Mesendoderm (in vitro differentiated cells): Measurements from ENCODE around the gene NBPF1.
"Not testable (repeated sequence)": the region's sequence is repeated elsewhere in the genome, so short reads cannot be mapped to it uniquely, and the experiment has no call there.

Experiments
- DNase-seq: peaks from one replicate; pipeline ENCODE4 v3.0.0; 2013
- H2AK5ac ChIP-seq: 2 replicates; pipeline ENCODE4 v1.6.1; 2013; ENCODE audit warnings: low read length, inconsistent platforms
- H2BK120ac ChIP-seq: 2 replicates; pipeline ENCODE4 v1.6.1; 2013; ENCODE audit warnings: low read depth, mild to moderate bottlenecking, low read length, moderate library complexity, mixed read lengths
- H2BK15ac ChIP-seq: replicated peaks from 2 replicates; pipeline ENCODE4 v1.6.1; 2013; ENCODE audit warnings: low read depth, mild to moderate bottlenecking, moderate library complexity
- H2BK5ac ChIP-seq: 2 replicates; pipeline ENCODE4 v1.6.1; 2013; ENCODE audit warnings: low read length, inconsistent platforms
- H3K18ac ChIP-seq: 2 replicates; pipeline ENCODE4 v1.6.1; 2013; ENCODE audit warnings: mild to moderate bottlenecking, low read length, mixed read lengths
- H3K23ac ChIP-seq: one replicate; pipeline ENCODE4 v1.6.1; 2013; ENCODE audit warnings: low read length
- H3K27ac ChIP-seq: 2 replicates; pipeline ENCODE4 v1.5.1; 2013; ENCODE audit warnings: low read depth, mild to moderate bottlenecking, inconsistent platforms, low read length, moderate library complexity
- H3K27me3 ChIP-seq: 2 replicates; pipeline ENCODE4 v1.6.1; 2013; ENCODE audit warnings: low read length, control low read depth, mild to moderate bottlenecking, inconsistent platforms; ENCODE audit not compliant: insufficient read depth, poor library complexity
- H3K36me3 ChIP-seq: 2 replicates; pipeline ENCODE4 v1.6.1; 2013; ENCODE audit warnings: low read length, inconsistent platforms; ENCODE audit not compliant: control insufficient read depth, insufficient read depth
- H3K4ac ChIP-seq: one replicate; pipeline ENCODE4 v1.6.1; 2013; ENCODE audit warnings: low read depth, mild to moderate bottlenecking, low read length, moderate library complexity
- H3K4me1 ChIP-seq: 2 replicates; pipeline ENCODE4 v1.6.1; 2013; ENCODE audit warnings: low read depth, low read length, inconsistent platforms; ENCODE audit not compliant: control insufficient read depth
- H3K4me2 ChIP-seq: 2 replicates; pipeline ENCODE4 v1.6.1; 2013; ENCODE audit warnings: low read length
- H3K4me3 ChIP-seq: 2 replicates; pipeline ENCODE4 v1.5.1; 2013; ENCODE audit warnings: mild to moderate bottlenecking, low read length
- H3K56ac ChIP-seq: one replicate; pipeline ENCODE4 v1.6.1; 2013; ENCODE audit warnings: low read length
- H3K79me1 ChIP-seq: 2 replicates; pipeline ENCODE4 v1.6.1; 2013; ENCODE audit warnings: low read length, inconsistent platforms
- H3K79me2 ChIP-seq: 2 replicates; pipeline ENCODE4 v1.6.1; 2013; ENCODE audit warnings: mild to moderate bottlenecking, low read length; ENCODE audit not compliant: control insufficient read depth, insufficient read depth
- H3K9ac ChIP-seq: 2 replicates; pipeline ENCODE4 v1.6.1; 2013; ENCODE audit warnings: low read length, inconsistent platforms
- H4K5ac ChIP-seq: one replicate; pipeline ENCODE4 v1.6.1; 2013; ENCODE audit warnings: low read length
- H4K8ac ChIP-seq: one replicate; pipeline ENCODE4 v1.6.1; 2013; ENCODE audit warnings: low read depth, mild to moderate bottlenecking, control low read depth, low read length, moderate library complexity
- WGBS: extraction: QIAGEN DNeasy Blood & Tissue Kit; methylation state at CpG from one replicate; pipeline ENCODE4 v1.1.7; 2013; ENCODE audit warnings: low lambda C conversion rate, missing lambda C conversion rate; ENCODE audit not compliant: insufficient coverage; ENCODE audit errors: extremely low coverage; 5-methylcytosine and 5-hydroxymethylcytosine counted together

Gene NBPF1

GRCh38 chr1:16625497-16626408 lies 12.4 kb upstream of the NBPF1 start:
- Histone ChIP-seq H3K4me2 (no peak overlapping the region), H2AK5ac (no peak overlapping the region), H3K4me3 (no peak overlapping the region), H3K4ac (no peak overlapping the region), H3K27ac (no peak overlapping the region), H3K56ac (no peak overlapping the region), H3K79me2 (no peaks in the 10 kb centered on the region), H3K27me3 (no peaks in the 10 kb centered on the region), H3K4me1 (no peaks in the 10 kb centered on the region), H3K23ac (no peak overlapping the region), H3K79me1 (no peaks in the 10 kb centered on the region), H3K18ac (no peak overlapping the region), H3K36me3 (peaks cover 14% of the 10 kb centered on the region), H4K5ac (no peak overlapping the region), H2BK5ac (no peak overlapping the region), H2BK120ac (no peak overlapping the region), H4K8ac (no peak overlapping the region), H3K9ac (no peak overlapping the region), H2BK15ac (no peak overlapping the region)
- no CpG with 5 or more reads among the region's 25 CpGs for WGBS
- DNase-seq = no peak

DNA sequence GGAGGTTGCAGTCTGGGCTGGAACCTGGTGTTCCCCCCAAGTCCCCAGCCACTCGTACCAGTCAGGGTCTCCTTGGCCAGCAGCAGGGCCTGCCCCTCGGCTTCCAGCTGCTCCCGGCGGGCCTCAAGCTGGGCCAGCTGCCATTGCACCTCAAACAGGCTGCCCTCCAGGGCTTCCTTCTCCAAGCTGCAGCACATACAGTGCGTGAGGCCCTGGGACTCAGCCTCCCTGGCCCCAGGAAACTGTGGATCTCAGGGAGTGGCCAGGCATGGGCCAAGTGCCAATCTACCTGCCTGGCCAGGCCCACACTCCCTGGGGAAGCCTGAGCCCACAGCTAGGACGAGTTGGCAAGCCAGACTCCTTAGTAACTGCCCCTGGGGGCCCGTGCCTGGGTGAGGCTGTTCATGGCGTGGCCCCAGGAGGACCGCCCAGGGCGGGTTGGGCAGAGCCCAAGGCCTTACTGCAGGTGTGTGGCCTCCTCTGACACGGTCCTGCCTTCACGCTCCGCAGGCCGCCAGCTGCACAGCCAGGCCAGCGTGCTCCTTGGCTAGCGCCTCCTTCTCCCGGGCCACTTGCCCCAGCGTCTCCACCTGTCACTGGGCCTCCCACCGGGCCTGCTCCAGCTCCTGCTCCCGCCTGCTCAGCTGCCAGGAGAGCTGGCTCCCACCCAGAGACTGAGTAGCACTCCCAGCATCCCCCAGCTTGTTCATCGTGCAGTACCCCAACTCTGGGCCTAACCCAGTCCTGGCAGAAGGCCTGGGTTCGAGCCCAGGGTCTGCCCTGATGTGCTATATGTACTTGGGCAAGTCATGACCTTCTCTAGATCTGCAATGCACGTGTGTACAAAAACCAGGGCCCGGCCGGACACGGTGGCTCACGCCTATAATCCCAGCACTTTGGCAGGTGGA lies 10.7 kb upstream of the NBPF1 start:
- not testable (repeated sequence) for H3K4me2 ChIP-seq, H3K27me3 ChIP-seq, H3K4me1 ChIP-seq, H2AK5ac ChIP-seq, H3K23ac ChIP-seq, H3K9ac ChIP-seq, H3K56ac ChIP-seq, DNase-seq, H3K4ac ChIP-seq, H2BK15ac ChIP-seq, H4K8ac ChIP-seq, H2BK5ac ChIP-seq, H3K4me3 ChIP-seq, H4K5ac ChIP-seq, H3K27ac ChIP-seq, H3K79me2 ChIP-seq, H3K18ac ChIP-seq, H2BK120ac ChIP-seq, H3K79me1 ChIP-seq
- WGBS = no CpG with 5 or more reads among the region's 27 CpGs
- peaks cover 13% of the 10 kb centered on the region for H3K36me3 ChIP-seq

- H3K79me2 ChIP-seq, DNase-seq, H4K5ac ChIP-seq, H3K9ac ChIP-seq, H2BK120ac ChIP-seq, H3K18ac ChIP-seq, H2BK5ac ChIP-seq, H3K4me1 ChIP-seq, H3K27me3 ChIP-seq, H3K4ac ChIP-seq, H3K4me3 ChIP-seq, H3K27ac ChIP-seq, H3K56ac ChIP-seq, H3K4me2 ChIP-seq, H3K79me1 ChIP-seq, H2BK15ac ChIP-seq, H2AK5ac ChIP-seq, H3K23ac ChIP-seq, H4K8ac ChIP-seq: not testable (repeated sequence)
- WGBS = no CpG with 5 or more reads among the region's 7 CpGs
- peaks cover 13% of the 10 kb centered on the region for H3K36me3 ChIP-seq
Measured at GRCh38 chr1:16623337-16623736, 10.0 kb upstream of the NBPF1 start.

- not testable (repeated sequence) for H3K4me1 ChIP-seq, H2BK5ac ChIP-seq, H2AK5ac ChIP-seq, DNase-seq, H4K8ac ChIP-seq, H2BK15ac ChIP-seq, H3K18ac ChIP-seq, H3K56ac ChIP-seq, H3K27me3 ChIP-seq, H2BK120ac ChIP-seq, H3K79me2 ChIP-seq, H3K23ac ChIP-seq, H3K27ac ChIP-seq, H3K4me3 ChIP-seq, H3K4ac ChIP-seq, H3K4me2 ChIP-seq, H3K9ac ChIP-seq, H3K79me1 ChIP-seq, H4K5ac ChIP-seq
- peaks cover 11% of the 10 kb centered on the region for H3K36me3 ChIP-seq
- no CpG with 5 or more reads among the region's 9 CpGs for WGBS
Measured at GRCh38 chr1:16621681-16622315, 8.4 kb upstream of the NBPF1 start.

DNA sequence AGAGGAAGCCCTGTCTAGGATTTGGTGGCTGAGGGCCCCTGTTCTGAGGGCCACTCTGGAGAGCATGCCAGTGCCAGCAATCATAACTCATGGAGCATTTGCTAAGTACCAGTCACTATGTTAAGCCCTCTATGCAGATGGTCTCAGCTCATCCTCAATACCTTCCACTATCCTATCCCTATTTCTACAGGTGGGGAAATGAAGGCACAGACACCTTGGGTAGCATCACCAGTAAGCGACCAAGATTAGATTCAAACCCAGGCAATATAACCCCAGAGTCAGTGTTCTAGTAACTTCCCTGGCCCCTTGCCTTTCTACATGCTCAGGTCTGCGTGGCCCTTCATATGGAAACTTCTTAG lies 7.9 kb upstream of the NBPF1 start:
- Histone ChIP-seq H3K4ac (no peak overlapping the region), H3K4me1 (no peaks in the 10 kb centered on the region), H3K4me3 (no peak overlapping the region), H4K5ac (no peak overlapping the region), H3K56ac (no peak overlapping the region), H3K27ac (no peak overlapping the region), H3K36me3 (peaks cover 10% of the 10 kb centered on the region), H3K23ac (no peak overlapping the region), H3K79me2 (no peaks in the 10 kb centered on the region), H2AK5ac (no peak overlapping the region), H4K8ac (no peak overlapping the region), H2BK120ac (no peak overlapping the region), H3K4me2 (no peak overlapping the region), H2BK5ac (no peak overlapping the region), H2BK15ac (no peak overlapping the region), H3K79me1 (no peaks in the 10 kb centered on the region), H3K9ac (no peak overlapping the region), H3K27me3 (no peaks in the 10 kb centered on the region), H3K18ac (no peak overlapping the region)
- DNase-seq = no peak
- no CpG with 5 or more reads among the region's 2 CpGs for WGBS
